Progenitor cell of endocrine pancreas (in vitro differentiated cells): ENCODE results near the gene HLA-B. TPM values are rescaled to one million over a fixed set of nuclear protein-coding genes. Genes with fewer than 3 reads are reported as not detected.

Experiments
- DNase-seq: peaks from one replicate; pipeline ENCODE4 v3.0.0; 2021; ENCODE audit warnings: low spot score; ENCODE audit not compliant: unreplicated experiment
- H3K27ac Mint-ChIP-seq: 2 replicates; pipeline ENCODE4 v1.8.0; 2021; ENCODE audit warnings: mild to moderate bottlenecking, moderate library complexity, mixed read lengths
- H3K27me3 Mint-ChIP-seq: 2 replicates; pipeline ENCODE4 v1.8.0; 2021; ENCODE audit warnings: mixed read lengths
- H3K36me3 Mint-ChIP-seq: 2 replicates; pipeline ENCODE4 v1.8.0; 2022; ENCODE audit warnings: mixed read lengths; ENCODE audit not compliant: insufficient read depth
- H3K4me1 Mint-ChIP-seq: 2 replicates; pipeline ENCODE4 v1.8.0; 2021; ENCODE audit warnings: low read depth, mixed read lengths
- H3K4me3 Mint-ChIP-seq: 2 replicates; pipeline ENCODE4 v1.8.0; 2021; ENCODE audit warnings: low read depth, mild to moderate bottlenecking, moderate library complexity, mixed read lengths
- H3K9me3 Mint-ChIP-seq: 2 replicates; pipeline ENCODE4 v1.8.0; 2021; ENCODE audit warnings: low read depth, mixed read lengths
- total RNA-seq: library from RNA; stranded (reverse); gene quantifications from 2 replicates; pipeline ENCODE4 v1.2.1, GENCODE V29; 2021
- TF ChIP-seq, protein P1 (sequence below): fragments of 200-600 bp; sonication (generic); IDR thresholded peaks from one replicate; pipeline ENCODE4 v1.5.0; 2021; ENCODE audit warnings: antibody characterized with exemption, mild to moderate bottlenecking; ENCODE audit not compliant: unreplicated experiment

The HLA-B gene
- total RNA-seq, 1 donor from 2014 or later = 28.2 TPM

GRCh38 chr6:31321820-31322219 is 35.2 kb downstream of the HLA-B start:
- Mint-ChIP-seq H3K27ac (no peak overlapping the region), H3K9me3 (peaks cover under 1% of the 10 kb centered on the region), H3K4me3 (no peak overlapping the region), H3K4me1 (no peaks in the 10 kb centered on the region), H3K36me3 (no peaks in the 10 kb centered on the region), H3K27me3 (peaks cover 20% of the 10 kb centered on the region)
- TF ChIP-seq, protein P1, sequence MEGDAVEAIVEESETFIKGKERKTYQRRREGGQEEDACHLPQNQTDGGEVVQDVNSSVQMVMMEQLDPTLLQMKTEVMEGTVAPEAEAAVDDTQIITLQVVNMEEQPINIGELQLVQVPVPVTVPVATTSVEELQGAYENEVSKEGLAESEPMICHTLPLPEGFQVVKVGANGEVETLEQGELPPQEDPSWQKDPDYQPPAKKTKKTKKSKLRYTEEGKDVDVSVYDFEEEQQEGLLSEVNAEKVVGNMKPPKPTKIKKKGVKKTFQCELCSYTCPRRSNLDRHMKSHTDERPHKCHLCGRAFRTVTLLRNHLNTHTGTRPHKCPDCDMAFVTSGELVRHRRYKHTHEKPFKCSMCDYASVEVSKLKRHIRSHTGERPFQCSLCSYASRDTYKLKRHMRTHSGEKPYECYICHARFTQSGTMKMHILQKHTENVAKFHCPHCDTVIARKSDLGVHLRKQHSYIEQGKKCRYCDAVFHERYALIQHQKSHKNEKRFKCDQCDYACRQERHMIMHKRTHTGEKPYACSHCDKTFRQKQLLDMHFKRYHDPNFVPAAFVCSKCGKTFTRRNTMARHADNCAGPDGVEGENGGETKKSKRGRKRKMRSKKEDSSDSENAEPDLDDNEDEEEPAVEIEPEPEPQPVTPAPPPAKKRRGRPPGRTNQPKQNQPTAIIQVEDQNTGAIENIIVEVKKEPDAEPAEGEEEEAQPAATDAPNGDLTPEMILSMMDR = no peak
- no peak for DNase-seq

- Mint-ChIP-seq H3K36me3 (no peaks in the 10 kb centered on the region), H3K4me1 (no peaks in the 10 kb centered on the region), H3K27ac (no peak overlapping the region), H3K27me3 (peaks cover 20% of the 10 kb centered on the region), H3K9me3 (no peaks in the 10 kb centered on the region), H3K4me3 (no peak overlapping the region)
- TF ChIP-seq, protein P1 = no peak
- DNase-seq = no peak
Measured at GRCh38 chr6:31321005-31321707, 35.8 kb downstream of the HLA-B start.

DNA sequence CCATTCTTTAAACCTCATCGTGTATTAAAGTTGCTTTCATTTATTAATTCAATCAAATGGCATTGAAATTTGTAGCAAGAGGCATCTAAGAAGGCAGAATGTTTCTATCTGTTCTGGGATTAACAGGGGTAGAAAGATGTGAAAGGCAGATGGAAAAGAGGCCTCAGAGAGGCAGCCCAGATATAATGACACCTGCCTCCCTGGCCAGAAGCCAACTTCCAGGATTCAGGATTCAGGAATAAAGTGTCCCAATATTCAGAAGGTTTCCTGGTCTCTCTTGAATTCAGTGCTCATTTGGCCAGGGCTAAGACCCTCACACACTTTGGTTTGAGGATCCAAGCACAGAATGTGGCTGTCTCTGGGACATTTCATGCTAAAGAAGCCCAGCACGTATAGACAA is 39.9 kb downstream of the HLA-B start:
- Mint-ChIP-seq H3K36me3 (no peaks in the 10 kb centered on the region), H3K9me3 (no peaks in the 10 kb centered on the region), H3K27me3 (peaks cover 15% of the 10 kb centered on the region), H3K4me3 (no peak overlapping the region), H3K4me1 (no peaks in the 10 kb centered on the region), H3K27ac (no peak overlapping the region)
- DNase-seq = no peak
- TF ChIP-seq, protein P1 = no peak

GRCh38 chr6:31309641-31310040 is 47.3 kb downstream of the HLA-B start:
- TF ChIP-seq, protein P1 = no peak
- Mint-ChIP-seq H3K27me3 (peaks cover 8% of the 10 kb centered on the region), H3K4me3 (no peak overlapping the region), H3K4me1 (no peaks in the 10 kb centered on the region), H3K36me3 (no peaks in the 10 kb centered on the region), H3K9me3 (no peaks in the 10 kb centered on the region), H3K27ac (no peak overlapping the region)
- DNase-seq = no peak

- Mint-ChIP-seq H3K36me3 (no peaks in the 10 kb centered on the region), H3K27me3 (peaks cover 11% of the 10 kb centered on the region), H3K4me1 (no peaks in the 10 kb centered on the region), H3K9me3 (no peaks in the 10 kb centered on the region), H3K4me3 (no peak overlapping the region), H3K27ac (no peak overlapping the region)
- no peak for DNase-seq
- TF ChIP-seq, protein P1 = no peak
Measured at GRCh38 chr6:31308845-31309175, 48.2 kb downstream of the HLA-B start.
